ENCODE measurements around the gene FSTL5.

FSTL5 gene

DNA sequence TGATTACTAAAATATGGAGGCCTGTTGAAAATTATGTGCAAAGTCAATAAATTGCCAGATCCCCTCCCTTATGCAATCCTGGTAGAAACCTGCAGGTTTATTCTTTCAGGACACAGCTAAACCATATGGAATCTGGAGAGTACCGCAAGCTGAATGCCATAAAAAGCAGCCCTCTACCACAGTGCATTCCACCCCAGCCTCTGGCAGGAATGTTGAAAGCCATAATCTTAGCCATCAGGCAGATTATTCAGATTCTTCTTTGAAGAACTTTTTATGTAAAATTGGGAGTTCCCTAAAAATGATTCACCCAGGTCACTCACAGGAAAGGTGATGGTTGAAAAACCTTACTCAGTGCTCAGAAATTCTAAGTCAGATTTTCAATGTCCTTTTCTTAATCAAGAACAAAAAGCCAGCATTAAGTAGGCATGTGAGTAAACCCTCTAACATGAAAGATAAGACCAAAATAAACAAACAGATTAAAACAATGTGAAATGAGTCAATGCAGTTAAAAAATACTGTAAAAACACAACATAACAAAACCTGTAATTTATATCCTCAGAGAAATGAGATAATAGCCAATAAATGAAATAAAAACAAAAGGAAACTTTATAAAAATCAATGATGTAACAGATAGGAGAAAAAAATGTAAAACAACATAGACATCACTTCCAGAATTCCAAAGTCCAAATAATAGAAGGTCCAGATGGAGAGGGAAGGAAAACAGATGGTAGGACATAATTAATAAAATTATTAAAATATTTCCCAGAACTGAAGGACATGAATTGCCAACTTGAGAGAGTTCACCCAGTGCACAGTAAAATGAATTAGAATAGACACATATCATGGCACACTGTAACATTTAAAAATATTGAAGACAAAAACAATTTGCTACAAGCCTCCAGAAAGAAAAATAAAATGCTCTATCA, 226.9 kb downstream of the FSTL5 start:
- no peak for TF ChIP-seq FOXM1 (IDR thresholded peaks at IDR 0.05; ENCODE audit: borderline replicate concordance, low read depth)
- TF ChIP-seq TCF12 (IDR thresholded peaks at IDR 0.05; ENCODE audit: low read depth), result no peak
- no peak for TF ChIP-seq NFIC (IDR thresholded peaks at IDR 0.05)
- TF ChIP-seq TAF1 (IDR thresholded peaks at IDR 0.05; ENCODE audit: low read depth), result no peak
- TF ChIP-seq, protein P1, sequence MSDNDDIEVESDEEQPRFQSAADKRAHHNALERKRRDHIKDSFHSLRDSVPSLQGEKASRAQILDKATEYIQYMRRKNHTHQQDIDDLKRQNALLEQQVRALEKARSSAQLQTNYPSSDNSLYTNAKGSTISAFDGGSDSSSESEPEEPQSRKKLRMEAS (IDR thresholded peaks at IDR 0.05), result no peak
- TF ChIP-seq CEBPB (IDR thresholded peaks at IDR 0.05), result no peak
- TF ChIP-seq CREB1 (IDR thresholded peaks at IDR 0.05; ENCODE audit: low read depth), result no peak
- TF ChIP-seq REST (IDR thresholded peaks at IDR 0.05; ENCODE audit: low read depth), result no peak
- TF ChIP-seq RAD21 (IDR thresholded peaks at IDR 0.05; ENCODE audit: low read depth), result no peak
- no peak for TF ChIP-seq YY1 (IDR thresholded peaks at IDR 0.05; ENCODE audit: low read depth)
- TF ChIP-seq ZBTB7A (IDR thresholded peaks at IDR 0.05; ENCODE audit: low read depth), result no peak
- no peak for TF ChIP-seq EGR1 (IDR thresholded peaks at IDR 0.05)
- TF ChIP-seq EP300 (IDR thresholded peaks at IDR 0.05; ENCODE audit: borderline replicate concordance), result no peak
- TF ChIP-seq, protein P2, sequence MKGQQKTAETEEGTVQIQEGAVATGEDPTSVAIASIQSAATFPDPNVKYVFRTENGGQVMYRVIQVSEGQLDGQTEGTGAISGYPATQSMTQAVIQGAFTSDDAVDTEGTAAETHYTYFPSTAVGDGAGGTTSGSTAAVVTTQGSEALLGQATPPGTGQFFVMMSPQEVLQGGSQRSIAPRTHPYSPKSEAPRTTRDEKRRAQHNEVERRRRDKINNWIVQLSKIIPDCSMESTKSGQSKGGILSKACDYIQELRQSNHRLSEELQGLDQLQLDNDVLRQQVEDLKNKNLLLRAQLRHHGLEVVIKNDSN (IDR thresholded peaks at IDR 0.05), result no peak
- TF ChIP-seq TEAD4 (IDR thresholded peaks at IDR 0.05), result no peak

DNA sequence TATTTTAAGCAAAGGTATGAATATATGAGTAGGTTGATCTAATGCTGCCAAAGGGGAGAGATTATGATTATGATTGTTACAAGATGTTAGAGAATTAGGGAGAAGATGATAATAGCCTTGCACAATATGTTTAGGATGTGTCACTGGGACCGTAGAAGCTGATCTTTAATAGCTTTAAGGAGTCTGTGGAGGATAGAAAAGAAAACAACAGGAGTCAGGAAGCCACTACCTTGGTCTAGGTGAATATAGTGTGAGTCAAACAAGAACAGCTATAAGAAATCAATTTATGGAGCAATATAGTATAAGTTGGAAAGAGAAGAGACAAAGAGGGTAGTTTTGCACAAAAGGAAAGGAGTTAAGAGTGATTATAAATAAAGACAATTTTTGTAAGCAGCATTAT, 232.7 kb downstream of the FSTL5 start:
- TF ChIP-seq, protein P2 (IDR thresholded peaks at IDR 0.05), result no peak
- no peak for TF ChIP-seq TAF1 (IDR thresholded peaks at IDR 0.05; ENCODE audit: low read depth)
- no peak for TF ChIP-seq REST (IDR thresholded peaks at IDR 0.05; ENCODE audit: low read depth)
- TF ChIP-seq CEBPB (IDR thresholded peaks at IDR 0.05), result no peak
- TF ChIP-seq RAD21 (IDR thresholded peaks at IDR 0.05; ENCODE audit: low read depth), result no peak
- TF ChIP-seq TCF12 (IDR thresholded peaks at IDR 0.05; ENCODE audit: low read depth), result no peak
- no peak for TF ChIP-seq FOXM1 (IDR thresholded peaks at IDR 0.05; ENCODE audit: borderline replicate concordance, low read depth)
- TF ChIP-seq YY1 (IDR thresholded peaks at IDR 0.05; ENCODE audit: low read depth), result no peak
- no peak for TF ChIP-seq EGR1 (IDR thresholded peaks at IDR 0.05)
- TF ChIP-seq ZBTB7A (IDR thresholded peaks at IDR 0.05; ENCODE audit: low read depth), result no peak
- no peak for TF ChIP-seq TEAD4 (IDR thresholded peaks at IDR 0.05)
- no peak for TF ChIP-seq EP300 (IDR thresholded peaks at IDR 0.05; ENCODE audit: borderline replicate concordance)
- TF ChIP-seq NFIC (IDR thresholded peaks at IDR 0.05), result no peak
- TF ChIP-seq, protein P1 (IDR thresholded peaks at IDR 0.05), result no peak
- no peak for TF ChIP-seq CREB1 (IDR thresholded peaks at IDR 0.05; ENCODE audit: low read depth)

DNA sequence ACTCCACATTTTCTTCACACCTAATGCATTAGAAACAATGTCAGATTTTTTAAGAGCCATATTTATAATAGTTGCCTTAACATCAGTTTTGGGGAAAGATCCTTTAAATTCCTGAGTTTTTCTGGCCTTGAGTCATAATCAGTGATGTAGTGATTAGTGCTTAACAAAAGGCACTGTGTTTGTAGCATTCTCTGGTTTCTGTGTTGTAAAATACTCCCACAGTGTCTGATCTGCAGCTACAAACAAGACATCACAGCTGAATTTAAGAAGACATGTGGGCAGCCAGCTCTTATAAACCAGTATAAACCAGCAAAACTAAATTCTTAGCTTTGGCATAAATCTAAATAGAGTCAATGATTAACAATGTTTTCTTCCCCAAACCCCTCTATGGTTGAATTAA, 233.8 kb downstream of the FSTL5 start:
- no peak for TF ChIP-seq NFIC (IDR thresholded peaks at IDR 0.05)
- TF ChIP-seq, protein P2 (IDR thresholded peaks at IDR 0.05), result no peak
- TF ChIP-seq TEAD4 (IDR thresholded peaks at IDR 0.05), result no peak
- TF ChIP-seq TAF1 (IDR thresholded peaks at IDR 0.05; ENCODE audit: low read depth), result no peak
- TF ChIP-seq YY1 (IDR thresholded peaks at IDR 0.05; ENCODE audit: low read depth), result no peak
- TF ChIP-seq TCF12 (IDR thresholded peaks at IDR 0.05; ENCODE audit: low read depth), result no peak
- TF ChIP-seq ZBTB7A (IDR thresholded peaks at IDR 0.05; ENCODE audit: low read depth), result no peak
- TF ChIP-seq CREB1 (IDR thresholded peaks at IDR 0.05; ENCODE audit: low read depth), result no peak
- TF ChIP-seq, protein P1 (IDR thresholded peaks at IDR 0.05), result no peak
- TF ChIP-seq CEBPB (IDR thresholded peaks at IDR 0.05), result no peak
- no peak for TF ChIP-seq RAD21 (IDR thresholded peaks at IDR 0.05; ENCODE audit: low read depth)
- no peak for TF ChIP-seq FOXM1 (IDR thresholded peaks at IDR 0.05; ENCODE audit: borderline replicate concordance, low read depth)
- TF ChIP-seq EGR1 (IDR thresholded peaks at IDR 0.05), result no peak
- TF ChIP-seq EP300 (IDR thresholded peaks at IDR 0.05; ENCODE audit: borderline replicate concordance), result no peak
- TF ChIP-seq REST (IDR thresholded peaks at IDR 0.05; ENCODE audit: low read depth), result no peak

Measured in Ishikawa (cell line).